ENCODE results near the gene DEPP1. TPM values are rescaled to one million over a fixed set of nuclear protein-coding genes. Genes with fewer than 3 reads are reported as not detected.
"Not testable (repeated sequence)": the region's sequence is repeated elsewhere in the genome, so short reads cannot be mapped to it uniquely, and the experiment has no call there.

Gene DEPP1, protein sequence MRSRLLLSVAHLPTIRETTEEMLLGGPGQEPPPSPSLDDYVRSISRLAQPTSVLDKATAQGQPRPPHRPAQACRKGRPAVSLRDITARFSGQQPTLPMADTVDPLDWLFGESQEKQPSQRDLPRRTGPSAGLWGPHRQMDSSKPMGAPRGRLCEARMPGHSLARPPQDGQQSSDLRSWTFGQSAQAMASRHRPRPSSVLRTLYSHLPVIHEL
- total RNA-seq (2014; rRNA removed; shearing (Covaris generic); ENCODE audit: low replicate concordance) = 0.44 and 3.5 TPM in 2 replicates

DNA sequence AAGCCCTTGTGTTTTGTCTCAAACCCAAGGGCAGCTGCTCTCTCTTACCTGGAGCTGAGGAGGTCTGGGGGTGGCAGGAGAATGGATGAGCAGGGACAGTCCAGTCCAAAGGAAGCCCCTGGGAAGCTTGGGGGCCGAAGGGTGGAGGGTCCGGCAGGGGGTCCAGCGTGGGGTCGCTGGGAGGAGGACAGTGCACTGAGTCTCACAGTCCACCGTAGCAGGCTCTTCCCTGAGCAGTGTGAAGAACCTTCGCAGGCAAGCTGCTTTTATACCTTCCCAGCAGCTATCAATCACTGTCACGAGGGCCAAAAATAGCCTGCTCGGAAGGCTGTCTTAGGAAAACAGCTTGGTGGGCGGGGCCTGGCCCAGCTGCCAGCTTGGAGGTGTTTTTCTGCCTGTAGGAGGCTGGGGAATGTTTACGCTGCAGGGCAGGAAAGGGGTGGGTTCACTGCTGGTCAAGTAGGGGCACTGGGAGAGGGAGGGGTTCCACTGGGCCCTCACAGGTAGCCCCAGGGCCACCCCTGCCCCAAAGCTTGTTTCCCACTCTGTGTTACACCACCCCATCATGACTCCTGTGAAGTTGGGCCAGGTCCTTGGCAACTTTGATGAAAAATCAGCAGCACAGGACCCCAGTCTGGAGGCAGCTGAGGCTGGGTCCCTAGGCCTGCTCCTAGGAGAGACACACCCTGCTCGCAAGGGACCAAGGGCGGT lies at the start of gene DEPP1:
DEPP1 (minus strand) TSS at position 240 of the 711 bp plus-strand sequence. CDS start 779 bp downstream, outside the sequence.
- peak; percentile 89 for DNase-seq

DNA sequence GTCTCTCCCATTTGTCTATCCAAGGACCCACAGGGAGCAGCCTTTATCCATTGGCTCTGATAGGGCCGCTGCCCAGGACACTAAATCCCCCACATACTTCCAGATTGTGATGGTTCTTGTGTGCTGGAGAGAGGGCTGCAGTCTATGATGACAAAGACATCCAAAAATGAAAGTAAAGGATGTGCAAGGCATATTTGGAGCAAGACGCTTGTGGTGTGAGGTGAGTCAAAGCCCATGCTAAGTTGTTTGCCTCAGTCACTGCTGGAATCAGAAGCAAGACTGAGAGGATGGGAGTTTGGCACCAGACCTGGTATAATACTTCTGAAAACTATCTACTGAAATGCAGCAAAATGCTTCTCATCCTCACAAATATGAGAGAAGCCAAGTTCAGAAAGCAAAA lies 44.8 kb upstream of the DEPP1 start:
- no peaks in the 10 kb centered on the region for H3K36me3 ChIP-seq
- no peaks in the 10 kb centered on the region for H3K27me3 ChIP-seq
- peaks cover 4% of the 10 kb centered on the region; the same call in 1 of the 2 replicates for H3K9me3 ChIP-seq
- H3K4me3 ChIP-seq = no peak overlapping the region
- no peak for DNase-seq

More for the DNA sequence above, at the start of gene DEPP1:
- Histone ChIP-seq H3K9me3 (no peaks in the 10 kb centered on the region), H3K36me3 (no peaks in the 10 kb centered on the region), H3K27me3 (no peaks in the 10 kb centered on the region), H3K4me3 (peak within 1 kb of the TSS; percentile 30)

DNA sequence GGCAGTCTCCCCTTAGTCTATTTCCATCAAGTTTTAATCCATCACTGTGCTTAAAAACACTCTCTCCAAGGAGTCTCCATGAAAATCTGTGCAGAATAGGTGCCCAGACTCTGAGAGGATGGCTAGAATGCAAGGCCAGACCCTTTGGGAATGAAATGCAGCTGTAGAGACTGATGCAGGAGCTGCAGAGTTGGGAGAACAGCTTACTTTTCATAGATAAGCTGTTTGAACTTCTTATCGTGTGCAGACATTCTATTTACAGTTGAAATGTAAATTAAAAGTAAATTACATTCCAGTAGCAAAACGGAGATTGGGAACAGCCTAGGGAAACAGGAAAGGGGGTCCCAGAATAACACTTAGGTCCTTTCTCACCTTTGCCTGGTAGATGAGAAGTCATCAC lies 37.0 kb upstream of the DEPP1 start:
- no peak for DNase-seq
- no peaks in the 10 kb centered on the region for H3K9me3 ChIP-seq
- peaks cover 4% of the 10 kb centered on the region; the same call in 1 of the 2 replicates for H3K27me3 ChIP-seq
- no peak overlapping the region for H3K4me3 ChIP-seq
- H3K36me3 ChIP-seq = no peaks in the 10 kb centered on the region

DNA sequence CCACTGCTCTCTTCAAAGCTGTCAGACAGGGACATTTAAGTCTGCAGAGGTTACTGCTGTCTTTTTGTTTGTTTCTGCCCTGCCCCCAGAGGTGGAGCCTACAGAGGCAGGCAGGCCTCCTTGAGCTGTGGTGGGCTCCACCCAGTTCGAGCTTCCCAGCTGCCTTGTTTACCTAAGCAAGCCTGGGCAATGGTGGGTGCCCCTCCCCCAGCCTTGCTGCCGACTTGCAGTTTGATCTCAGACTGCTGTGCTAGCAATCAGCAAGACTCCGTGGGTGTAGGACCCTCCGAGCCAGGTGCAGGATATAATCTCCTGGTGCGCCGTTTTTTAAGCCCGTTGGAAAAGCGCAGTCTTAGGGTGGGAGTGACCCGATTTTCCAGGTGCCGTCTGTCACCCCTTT lies 35.9 kb upstream of the DEPP1 start:
- not testable (repeated sequence) for DNase-seq, H3K36me3 ChIP-seq, H3K4me3 ChIP-seq, H3K27me3 ChIP-seq, H3K9me3 ChIP-seq

DNA sequence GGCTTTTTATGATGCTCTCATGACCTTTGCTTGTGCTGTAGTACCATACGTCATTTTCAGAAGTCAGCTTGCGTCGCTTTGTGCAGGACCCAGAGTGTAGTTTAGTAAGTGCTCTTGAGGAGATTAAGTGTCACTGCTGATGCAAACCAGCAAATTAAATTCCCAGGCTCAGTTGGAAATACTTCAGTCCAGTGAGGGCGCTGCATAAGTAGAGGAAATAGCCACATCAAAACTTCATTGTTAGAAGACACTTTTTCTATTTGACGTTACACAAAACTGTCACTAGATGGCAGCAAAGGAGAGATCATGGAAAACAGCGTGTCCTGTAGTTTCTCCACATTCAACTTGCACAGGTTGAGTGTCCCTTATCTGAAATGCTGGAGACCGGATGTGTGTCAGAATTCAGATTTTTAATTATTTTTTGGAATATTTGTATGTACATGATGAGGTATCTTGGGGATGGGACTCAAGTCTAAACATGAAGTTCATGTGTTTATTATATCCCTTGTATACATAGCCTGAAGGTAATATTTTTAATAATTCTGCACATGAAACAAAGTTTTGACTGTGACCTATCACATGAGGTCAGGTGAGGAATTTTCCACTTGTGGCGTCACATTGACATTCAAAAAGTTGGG lies 30.0 kb upstream of the DEPP1 start:
- Histone ChIP-seq H3K4me3 (no peak overlapping the region), H3K27me3 (no peaks in the 10 kb centered on the region), H3K36me3 (peaks cover 12% of the 10 kb centered on the region), H3K9me3 (no peaks in the 10 kb centered on the region)
- peak; percentile 36 for DNase-seq

DNA sequence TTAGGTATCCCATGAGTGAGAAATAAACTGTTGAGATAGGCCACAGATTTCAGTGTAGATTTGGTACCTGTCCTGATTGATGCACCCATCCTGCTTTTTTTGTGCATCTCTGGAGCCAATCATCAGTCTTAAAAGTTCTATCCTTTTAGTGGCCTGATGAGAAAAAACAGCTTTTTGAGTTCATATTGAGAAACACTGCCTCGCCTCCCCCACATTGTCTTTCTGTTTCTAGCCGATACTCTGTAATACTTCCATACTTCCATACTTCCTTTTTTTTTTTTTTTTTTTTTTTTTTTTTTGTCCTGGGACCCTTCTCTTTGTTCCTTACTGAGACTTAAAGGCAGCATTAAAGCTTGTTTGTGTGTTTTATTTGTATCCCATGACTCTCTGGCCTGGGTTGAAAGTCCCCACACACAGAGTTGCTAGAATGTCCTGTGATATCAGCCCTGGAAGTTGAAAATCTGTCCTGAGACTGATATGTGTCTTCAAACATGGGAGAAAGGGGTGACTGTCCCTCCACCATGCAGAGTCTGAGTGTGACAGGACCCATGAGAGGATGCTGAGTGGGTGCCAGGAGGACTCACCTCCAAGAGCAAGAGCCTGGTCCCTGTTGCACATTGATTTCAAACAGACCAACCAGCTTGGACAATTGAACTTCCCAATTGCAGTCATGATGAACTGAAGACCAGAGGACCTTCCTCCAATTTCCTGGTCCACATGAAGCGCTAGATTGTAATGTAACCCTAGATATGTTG lies 27.8 kb upstream of the DEPP1 start:
- peaks cover 24% of the 10 kb centered on the region for H3K36me3 ChIP-seq
- H3K9me3 ChIP-seq = no peaks in the 10 kb centered on the region
- no peak for DNase-seq
- H3K27me3 ChIP-seq = no peaks in the 10 kb centered on the region
- H3K4me3 ChIP-seq = no peak overlapping the region

DNA sequence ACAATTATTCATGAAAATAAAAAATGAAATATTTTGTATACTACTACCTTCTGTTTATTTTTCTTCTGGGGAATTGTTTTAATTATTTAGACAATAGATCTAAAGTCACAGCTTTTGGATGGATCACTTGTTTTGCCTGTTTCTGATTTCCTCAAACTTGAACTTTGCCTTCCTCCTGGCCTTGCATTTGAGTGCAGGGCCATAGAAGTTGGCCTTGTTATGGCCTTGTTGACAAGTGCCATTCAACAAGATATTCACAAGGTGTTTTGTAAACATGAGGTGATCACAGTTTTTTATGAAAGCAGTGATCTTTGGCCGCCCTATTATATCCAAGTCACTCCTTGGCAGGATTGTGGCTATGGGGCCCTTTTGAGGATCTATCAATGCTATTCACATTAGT lies 26.7 kb upstream of the DEPP1 start:
- DNase-seq = no peak
- Histone ChIP-seq H3K27me3 (no peaks in the 10 kb centered on the region), H3K36me3 (peaks cover 24% of the 10 kb centered on the region), H3K9me3 (no peaks in the 10 kb centered on the region), H3K4me3 (no peak overlapping the region)

DNA sequence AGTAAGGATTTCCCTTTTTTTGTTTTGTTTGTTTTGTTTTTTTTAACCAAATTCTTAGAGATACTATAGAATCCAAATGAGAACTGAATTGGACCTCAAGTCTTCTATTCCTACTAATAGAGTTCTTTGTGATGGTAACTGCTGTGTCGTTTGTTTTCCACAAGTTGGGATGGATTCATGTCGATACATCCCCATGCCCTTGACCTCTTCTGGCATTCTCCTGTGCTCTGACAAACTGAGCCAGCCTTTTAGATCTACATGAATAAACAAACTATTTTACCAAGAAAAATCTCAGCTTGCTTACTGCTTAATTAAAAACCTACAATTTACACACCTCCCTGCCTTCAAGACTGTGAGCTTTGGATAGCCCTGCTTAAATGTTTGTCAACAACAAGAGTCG lies 26.1 kb upstream of the DEPP1 start:
- DNase-seq = no peak
- H3K4me3 ChIP-seq = no peak overlapping the region
- H3K27me3 ChIP-seq = no peaks in the 10 kb centered on the region
- no peaks in the 10 kb centered on the region for H3K9me3 ChIP-seq
- H3K36me3 ChIP-seq = peaks cover 24% of the 10 kb centered on the region

DNA sequence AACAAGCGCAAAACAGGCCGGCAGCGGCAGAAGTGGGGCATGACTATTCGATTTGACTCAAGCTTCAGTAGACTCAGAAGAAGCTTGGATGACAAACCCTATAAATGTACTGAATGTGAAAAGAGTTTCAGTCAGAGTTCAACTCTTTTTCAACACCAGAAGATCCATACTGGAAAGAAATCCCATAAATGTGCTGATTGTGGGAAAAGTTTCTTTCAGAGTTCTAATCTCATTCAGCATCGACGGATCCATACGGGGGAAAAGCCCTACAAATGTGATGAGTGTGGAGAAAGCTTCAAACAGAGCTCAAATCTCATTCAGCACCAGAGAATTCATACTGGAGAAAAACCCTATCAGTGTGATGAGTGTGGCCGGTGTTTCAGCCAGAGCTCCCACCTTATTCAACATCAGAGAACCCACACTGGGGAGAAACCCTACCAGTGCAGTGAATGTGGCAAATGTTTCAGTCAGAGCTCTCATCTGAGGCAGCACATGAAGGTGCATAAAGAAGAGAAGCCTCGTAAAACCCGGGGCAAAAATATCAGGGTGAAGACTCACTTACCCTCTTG lies 24.9 kb upstream of the DEPP1 start:
- DNase-seq = no peak
- H3K27me3 ChIP-seq = no peaks in the 10 kb centered on the region
- no peaks in the 10 kb centered on the region for H3K9me3 ChIP-seq
- no peak overlapping the region for H3K4me3 ChIP-seq
- H3K36me3 ChIP-seq = peaks cover 24% of the 10 kb centered on the region

DNA sequence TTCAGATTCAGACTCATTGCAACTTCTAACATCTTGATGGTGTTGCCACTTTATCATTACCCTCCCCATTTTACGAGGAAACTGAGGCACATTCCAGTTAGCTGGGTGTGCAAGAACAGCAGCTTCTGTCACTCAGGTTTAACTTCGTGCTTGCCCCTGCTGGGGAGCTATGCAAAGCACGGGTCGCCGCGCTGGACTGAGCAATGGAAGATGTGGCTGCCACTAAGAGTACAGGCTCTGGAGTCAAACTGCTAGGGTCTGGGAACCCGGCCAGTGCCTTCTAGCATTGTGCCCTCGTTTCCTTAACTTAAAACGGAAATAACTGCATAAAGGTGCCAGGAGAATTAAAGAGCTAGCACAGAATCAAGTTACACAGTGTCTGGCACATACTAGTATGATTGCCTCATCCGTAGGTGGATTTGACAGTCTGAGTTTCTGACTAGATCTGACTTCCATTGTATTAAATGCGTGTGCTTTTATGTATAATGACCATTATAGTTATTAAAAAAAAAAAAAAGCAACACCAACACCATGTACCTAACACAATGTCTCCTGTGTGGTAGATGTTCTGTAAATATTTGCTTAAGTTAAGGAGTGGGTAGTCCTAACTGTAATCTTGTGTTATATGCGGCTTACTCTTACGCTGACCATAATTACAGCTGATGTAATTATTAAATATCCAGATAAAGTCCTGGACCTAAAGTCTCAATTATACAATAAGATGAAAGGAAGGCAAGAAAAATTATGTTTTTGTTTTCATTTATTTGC lies 23.0 kb upstream of the DEPP1 start:
- DNase-seq = peak; percentile 91
- Histone ChIP-seq H3K36me3 (peaks cover 24% of the 10 kb centered on the region), H3K9me3 (no peaks in the 10 kb centered on the region), H3K27me3 (no peaks in the 10 kb centered on the region), H3K4me3 (peak overlapping the region; percentile 66)

DNA sequence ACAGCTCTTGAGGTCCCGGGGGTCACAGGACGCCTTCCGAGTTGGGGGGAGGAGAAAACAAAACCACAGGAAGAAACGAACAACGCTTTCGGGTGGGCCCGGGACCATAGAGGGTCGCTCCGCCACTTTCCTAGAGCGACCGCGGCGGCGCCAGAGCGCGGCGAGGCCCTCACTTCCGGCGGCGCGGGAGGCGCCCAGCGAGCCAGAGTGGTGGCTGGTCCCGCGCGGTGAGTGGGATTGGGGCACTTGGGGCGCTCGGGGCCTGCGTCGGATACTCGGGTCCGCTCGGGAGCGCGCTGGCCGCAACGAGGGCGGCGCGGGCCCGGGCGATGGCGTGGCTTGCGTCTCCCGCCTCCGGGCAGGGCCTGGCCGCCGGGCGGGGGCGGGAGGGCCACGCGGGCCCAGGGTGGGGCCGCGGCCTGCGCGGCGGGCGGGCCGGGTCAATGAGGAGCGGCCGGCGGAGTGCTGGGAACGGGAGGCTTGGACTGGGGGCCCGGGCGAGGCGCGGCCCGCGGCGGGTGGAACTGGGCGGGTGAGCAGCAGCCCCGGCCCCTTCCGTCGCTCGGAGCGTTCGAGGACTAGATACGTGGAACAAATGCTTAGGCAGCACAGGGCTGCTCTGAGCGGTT lies 22.3 kb upstream of the DEPP1 start, which contains the start of gene ZNF22:
ZNF22 (plus strand) TSS at position 172 of the 629 bp plus-strand sequence. CDS start 2,446 bp downstream, outside the sequence.
- DNase-seq = peak; percentile 74
- H3K27me3 ChIP-seq = no peaks in the 10 kb centered on the region
- H3K9me3 ChIP-seq = no peaks in the 10 kb centered on the region
- peak within 1 kb of the TSS; percentile 66 for H3K4me3 ChIP-seq
- peaks cover 24% of the 10 kb centered on the region for H3K36me3 ChIP-seq

DNA sequence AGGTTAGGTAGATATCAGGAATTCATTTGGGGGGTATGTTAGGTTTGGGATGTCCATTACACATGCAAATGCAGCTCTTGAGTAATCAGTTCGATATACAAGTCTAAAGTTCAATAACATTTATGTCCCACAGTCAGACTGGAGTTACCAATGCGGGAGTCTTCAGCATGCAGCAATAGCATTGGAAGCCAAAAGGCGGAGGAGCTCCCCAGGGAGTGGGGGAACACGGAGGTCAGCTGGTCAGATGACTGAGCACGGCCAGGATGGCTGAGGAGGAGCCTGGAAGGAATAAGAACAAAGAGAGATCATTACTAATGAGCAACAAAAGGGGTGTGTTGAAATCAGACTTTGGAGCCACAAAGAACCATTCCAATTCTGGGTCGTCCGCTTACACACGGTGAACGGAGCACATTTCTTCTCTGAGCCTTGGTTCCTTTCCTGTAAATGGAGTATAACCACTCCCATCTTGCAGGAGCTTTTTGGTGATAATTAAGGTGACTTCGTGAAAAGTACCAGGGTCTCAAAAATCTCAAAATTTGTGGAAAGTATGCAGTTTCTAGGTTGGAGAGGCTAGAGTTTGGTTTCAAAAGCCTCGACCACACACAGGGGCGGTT lies 21.6 kb upstream of the DEPP1 start:
- Histone ChIP-seq H3K36me3 (peaks cover 24% of the 10 kb centered on the region), H3K9me3 (no peaks in the 10 kb centered on the region), H3K4me3 (peak overlapping the region; percentile 66), H3K27me3 (no peaks in the 10 kb centered on the region)
- DNase-seq = no peak

DNA sequence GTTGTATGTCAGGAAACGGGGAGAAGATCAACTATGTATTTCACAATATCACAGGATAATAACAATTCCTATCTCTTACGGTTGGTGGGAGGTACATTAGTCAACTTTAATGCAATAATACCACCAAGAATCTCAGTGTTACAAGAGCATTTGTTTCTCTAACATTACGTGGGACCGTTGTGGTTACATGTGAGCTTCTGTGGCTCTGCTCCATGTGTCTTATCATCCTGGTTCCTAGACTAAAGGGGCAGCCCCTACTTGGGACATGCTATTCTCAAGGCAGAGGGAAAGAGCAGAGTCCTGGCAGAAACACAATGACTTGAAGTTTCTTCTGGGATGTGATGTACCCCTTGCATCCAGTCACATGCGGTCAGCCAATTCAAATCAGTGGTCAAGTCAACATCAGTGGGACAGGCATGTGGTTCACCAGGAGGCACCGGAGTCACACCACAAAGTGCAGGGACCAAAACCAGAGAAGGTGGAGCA lies 19.6 kb upstream of the DEPP1 start:
- no peaks in the 10 kb centered on the region for H3K27me3 ChIP-seq
- DNase-seq = no peak
- no peak overlapping the region for H3K4me3 ChIP-seq
- H3K36me3 ChIP-seq = peaks cover 8% of the 10 kb centered on the region
- H3K9me3 ChIP-seq = no peaks in the 10 kb centered on the region

DNA sequence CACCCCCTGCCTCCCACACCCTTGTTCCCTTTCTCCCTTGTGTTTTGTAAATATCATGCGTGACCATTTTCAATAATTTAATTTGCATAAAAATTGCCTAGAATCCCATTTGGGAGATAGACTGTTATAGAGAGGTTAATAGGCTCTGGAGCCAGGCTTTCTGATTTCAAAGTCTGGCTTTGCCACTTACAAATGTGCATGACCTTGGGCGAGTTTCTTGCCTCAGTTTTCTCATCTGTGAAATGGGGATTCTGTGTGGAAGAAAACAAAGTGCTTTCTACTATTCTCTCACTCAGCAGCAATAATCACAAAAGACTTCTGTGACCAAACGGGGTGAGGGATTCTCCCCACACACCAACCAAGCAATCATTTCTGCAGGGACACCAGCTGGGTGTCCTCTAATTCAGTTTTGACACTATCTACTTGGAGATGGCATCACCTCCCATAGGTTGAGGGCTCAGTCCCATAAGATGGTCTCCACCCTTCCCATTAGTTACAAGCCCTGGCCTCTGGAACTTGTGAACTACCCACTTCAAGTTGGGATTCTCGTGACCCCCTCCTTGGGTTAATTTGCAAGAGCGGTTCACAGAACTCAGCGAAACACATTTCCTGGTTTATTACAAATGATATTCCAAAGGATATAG lies 18.6 kb upstream of the DEPP1 start:
- DNase-seq = no peak
- H3K27me3 ChIP-seq = no peaks in the 10 kb centered on the region
- H3K36me3 ChIP-seq = no peaks in the 10 kb centered on the region

More for the DNA sequence above, 18.6 kb upstream of the DEPP1 start:
- no peak overlapping the region for H3K4me3 ChIP-seq
- H3K9me3 ChIP-seq = no peaks in the 10 kb centered on the region
